Astrocyte of the hippocampus (primary cell): ENCODE data around the gene FDX1.

Experiments used
- DNase-seq: peaks from one replicate; pipeline ENCODE4 v3.0.0; 2011; ENCODE audit warnings: low read depth, low spot score

The FDX1 gene

DNA sequence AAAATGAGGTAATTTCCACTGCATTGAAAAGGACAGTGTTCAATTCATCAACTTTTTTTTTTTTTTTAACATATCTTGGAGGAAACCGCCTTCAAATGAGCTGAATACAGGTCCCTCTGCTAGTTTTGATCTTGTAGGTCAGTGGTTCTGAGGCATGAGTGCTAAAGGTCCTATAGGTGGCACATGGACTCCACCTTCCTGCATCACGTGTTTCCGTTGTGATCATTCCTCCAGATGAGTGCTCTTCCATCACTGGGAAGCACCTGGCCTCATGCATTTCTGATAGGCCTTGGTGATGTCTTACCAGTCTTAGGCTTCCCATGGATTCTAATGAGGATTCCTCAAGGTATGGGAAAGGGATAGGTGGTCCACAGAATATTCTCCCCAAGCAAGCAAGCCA lies 37.8 kb downstream of the FDX1 start:
- DNase-seq: no peak

DNA sequence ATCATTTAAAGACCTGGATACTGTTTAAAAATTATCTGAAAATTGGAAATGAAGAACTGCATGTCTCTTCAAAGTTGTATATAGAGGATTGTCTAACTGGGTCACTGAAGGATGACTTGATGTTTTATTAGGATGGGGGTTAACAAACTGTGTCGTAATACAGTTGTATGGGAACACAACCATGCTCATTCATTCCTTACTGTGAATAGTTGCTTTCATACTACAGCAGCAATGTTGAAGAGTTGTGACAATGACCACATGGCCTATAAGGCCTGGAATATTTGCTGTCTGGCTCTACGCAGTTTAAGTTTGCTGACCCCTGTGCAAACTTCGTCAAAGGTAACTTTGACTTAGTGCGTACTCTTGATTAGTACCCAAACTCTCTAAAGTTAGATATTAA lies 38.4 kb downstream of the FDX1 start:
- DNase-seq: no peak

DNA sequence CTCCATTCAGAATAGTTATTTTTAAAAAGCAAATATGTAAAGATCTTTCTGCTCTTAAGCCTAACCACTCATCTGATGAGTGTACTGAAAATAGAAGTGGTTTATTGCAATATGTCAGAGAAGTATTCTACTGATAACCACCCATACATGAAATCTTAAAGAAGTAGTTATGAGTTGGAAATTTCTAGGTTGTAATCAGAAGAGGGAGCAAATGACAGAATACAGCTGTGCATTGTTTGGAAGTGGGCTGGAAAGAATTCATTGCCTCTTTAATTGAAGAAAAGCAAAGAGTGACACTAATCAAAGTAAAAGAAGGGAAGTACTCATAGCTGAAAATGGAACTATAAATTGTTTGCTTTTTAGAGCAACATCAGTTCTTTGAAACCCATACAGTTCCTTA lies 39.4 kb downstream of the FDX1 start:
- no peak for DNase-seq

DNA sequence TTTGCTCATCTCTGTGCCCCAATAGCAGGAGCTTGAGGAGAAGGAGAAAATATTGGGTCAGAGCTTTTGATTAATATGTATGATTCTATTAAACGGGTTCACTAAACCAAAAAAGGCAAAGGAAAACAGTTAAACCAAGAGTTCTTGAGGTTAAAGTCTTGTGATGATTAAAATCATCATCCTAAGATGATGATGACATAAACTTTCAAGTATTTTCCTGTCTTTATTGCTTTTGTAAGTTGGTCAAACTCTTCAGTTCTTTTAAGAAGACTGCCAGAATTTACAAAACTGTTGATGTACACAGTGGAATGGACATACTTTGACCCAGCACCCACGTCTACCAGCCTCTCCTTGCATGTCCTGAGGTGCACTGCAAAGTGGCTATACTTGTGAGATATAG lies 41.0 kb downstream of the FDX1 start:
- DNase-seq: no peak

DNA sequence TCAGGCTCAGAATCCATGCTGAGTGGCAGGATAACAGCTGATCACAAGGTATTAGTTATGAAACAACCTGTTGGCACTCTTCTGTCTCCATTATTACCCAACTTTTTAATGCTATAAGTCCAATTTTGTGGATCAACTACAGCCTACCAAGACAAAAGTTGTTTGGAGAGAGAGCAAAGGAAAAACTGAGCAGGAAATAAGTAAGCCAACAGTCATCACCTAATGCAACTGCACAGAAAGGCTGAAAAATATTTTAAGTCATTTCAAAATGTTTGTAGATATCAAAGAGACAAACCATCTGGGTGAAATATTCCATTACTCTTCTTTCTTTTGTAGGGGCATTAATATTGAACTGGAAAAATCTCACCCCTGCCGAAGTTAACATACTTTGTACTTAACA lies 41.6 kb downstream of the FDX1 start:
- no peak for DNase-seq

DNA sequence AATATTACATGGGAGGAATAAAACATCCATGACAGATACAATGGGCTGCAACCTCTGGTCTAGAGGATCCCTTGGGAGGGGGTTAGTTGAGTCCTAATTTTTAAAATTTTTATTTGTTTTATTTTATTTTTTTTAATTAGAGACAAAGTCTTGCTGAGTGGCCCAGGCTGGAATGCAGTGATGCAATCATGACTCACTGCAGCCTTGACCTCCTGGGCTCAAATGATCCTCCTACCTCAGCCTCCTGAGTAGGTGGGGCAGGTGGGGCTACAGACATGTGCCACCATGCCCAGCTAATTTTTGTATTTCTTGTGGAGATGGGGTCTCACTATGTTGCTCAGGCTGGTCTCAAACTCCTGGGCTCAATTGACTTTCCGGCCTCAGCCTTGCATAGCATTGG lies 43.1 kb downstream of the FDX1 start:
- DNase-seq: no peak

DNA sequence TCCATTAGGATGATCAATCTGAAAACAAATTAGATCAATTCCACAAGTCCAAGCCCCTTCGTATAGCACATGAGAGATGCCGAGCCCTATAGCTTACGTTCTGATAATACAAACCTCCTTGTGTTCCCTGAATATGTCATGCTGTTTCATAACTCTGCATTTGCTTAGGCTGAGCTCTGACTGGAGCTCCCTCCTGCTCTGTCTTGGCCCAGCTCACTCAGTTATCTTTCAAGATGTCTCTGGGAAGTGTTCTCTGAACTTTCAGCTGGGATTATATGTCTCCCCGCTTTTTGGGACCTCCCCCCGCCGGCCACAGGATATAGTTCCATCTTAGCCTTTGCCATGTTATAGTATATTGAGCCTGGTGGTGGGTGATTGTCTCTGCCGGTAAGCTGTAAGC lies 44.0 kb downstream of the FDX1 start:
- DNase-seq: no peak

DNA sequence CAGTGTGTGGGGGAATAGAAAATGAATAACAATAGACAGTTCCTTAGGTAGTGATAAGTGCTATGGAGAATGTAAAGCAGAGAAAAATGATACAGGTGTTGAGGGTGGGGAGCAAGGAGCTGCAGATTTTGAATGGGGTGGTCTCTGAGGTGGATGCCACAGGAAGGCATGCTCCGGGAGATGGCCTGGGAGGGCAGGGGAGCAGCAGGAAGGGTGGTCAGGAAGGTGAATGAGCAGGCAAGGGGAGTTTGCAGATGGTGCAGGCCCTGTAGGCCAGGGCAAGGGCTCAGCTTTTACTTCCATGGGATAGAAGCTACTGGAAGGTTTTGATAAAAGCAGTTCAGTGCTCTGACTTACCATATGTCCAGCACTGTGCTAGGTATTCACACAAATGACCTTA lies 44.8 kb downstream of the FDX1 start:
- no peak for DNase-seq

DNA sequence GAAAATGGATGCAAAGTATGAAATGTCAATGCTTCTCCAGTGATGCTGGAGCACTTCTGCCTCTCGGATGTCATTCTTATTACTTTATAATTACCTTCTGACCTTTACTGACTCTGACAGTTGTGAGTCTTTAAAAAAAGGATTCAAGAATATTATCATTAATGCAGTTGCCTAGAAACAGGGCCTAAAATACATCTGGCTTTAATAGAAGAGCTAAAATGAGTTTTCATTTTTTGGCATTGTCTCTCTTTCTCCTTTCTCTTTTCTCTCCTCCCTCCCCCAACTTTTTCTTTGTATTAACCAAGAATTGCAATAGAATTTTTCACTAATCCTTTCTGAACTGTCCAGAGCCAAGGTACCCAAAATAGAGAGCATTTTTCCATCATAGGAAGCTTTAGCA lies 45.9 kb downstream of the FDX1 start:
- DNase-seq: no peak

DNA sequence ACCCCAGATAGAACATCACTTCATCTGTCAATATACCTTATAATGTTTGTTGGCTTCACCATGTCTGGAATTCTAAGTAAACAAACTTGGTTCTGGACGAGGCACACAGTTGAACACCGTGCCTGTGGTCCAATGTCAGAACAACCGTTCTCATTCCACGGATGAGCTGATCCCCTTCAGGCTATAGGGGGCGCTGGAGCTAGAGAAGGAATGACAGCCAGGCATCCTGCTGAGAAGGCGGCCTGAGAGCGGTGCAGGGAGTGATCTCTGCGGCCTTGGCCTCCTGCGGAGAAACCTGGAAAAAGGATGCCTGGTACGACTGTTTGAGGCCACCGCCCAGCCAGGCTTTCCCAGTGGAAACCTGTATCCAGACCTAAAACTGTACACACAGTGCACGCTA lies 48.7 kb downstream of the FDX1 start:
- no peak for DNase-seq

DNA sequence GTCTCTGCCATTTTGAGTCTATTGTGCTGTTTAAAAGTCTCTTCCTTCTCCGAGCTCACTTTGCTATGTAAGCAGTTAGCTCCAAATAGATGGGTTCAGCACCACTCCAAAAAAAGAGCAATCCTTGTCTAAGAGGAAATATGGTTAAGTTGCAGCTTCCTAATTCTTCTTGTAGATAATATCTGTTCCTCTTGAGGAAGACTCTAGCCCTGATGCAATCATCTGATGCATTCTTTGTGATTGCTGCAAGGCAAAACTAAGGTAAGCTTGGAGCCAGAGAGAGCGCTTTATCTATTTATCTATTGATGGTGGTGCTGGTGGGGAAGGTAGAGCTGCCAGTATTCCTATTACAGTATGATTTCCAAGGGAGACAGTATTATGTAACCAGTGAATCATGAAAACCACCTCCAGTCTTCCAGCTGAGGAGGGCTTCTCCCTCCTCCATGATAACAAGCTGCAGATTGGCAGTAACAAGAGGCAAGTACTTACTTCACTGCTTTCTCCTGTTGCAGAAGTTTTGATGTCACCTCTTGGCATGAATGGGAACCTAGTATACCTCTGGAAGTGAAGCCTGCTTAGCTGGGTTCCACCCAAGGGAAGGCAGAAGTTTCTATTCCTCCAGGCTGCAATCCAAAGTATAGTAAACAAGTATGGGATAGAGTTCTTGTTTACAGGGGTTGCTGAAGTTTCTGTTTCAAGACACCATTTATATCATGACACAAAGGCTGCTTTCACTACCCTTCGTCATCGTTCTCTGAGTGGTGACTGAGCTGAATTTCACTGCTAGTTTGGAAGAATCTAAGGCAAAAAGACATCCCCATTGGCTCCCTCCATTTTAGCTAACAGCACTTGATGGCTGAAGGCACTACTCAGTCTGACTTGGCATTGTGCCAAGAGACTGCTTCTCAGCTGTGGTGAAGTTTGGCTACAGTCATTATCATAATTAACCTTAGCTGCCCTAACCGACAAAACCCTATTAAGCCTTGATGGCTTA lies 49.7 kb downstream of the FDX1 start:
- peak; percentile 34 for DNase-seq

DNA sequence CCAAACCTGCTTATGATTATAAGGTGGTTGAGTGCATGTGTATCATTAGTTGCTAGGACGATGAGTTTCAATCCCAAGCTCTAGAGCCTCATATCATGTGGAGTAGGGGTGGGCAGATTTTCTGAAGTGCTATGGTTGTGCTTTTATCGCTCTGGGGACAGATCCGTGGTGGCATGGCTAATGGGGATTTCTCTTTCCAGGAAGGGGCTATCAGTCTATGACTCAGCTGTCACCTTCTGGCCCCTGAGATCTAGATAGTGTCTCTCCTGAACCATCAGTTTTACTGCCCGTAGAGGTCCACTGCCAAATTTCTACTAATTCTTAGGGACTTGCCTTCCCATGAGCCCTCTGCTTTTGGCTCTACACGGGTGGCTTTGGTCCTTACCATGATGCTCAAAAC lies 51.8 kb downstream of the FDX1 start:
- no peak for DNase-seq

DNA sequence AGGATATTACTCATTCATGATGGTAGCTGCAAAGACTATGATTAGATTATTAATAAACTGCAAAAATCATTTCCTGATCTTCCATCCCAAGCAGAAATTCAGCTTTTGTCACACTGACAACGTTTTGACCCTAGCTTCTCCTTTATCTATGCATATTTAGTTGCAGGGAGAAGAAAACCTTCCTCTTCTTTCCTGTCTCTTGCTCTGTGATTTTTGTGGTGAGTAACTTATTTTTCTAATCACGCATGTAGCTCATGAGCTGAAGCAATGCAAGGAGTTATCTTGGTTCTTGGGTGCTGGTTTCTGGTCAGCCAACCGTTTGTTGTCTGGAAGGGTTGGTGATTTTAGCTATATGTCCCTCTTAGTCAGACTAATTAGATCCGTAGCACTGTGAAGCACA lies 56.4 kb downstream of the FDX1 start:
- no peak for DNase-seq

DNA sequence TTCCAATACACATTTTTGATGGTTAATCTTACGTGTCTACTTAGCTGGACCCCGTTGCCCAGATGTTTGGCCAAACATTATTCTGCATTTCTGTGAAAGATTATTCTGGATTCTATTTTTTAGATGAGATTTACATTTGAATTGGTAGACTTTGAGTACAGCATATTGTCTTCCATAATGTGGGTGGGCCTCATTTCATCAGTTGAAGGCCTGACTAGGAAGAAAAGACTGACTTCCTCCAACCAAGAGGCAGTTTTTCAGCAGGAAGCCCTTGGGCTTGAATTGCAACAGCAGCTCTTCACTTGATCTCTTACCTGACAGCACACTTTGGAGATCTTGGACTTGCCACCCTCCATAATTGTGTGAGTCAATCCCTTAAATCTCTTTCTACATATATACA lies 58.7 kb downstream of the FDX1 start:
- no peak for DNase-seq

DNA sequence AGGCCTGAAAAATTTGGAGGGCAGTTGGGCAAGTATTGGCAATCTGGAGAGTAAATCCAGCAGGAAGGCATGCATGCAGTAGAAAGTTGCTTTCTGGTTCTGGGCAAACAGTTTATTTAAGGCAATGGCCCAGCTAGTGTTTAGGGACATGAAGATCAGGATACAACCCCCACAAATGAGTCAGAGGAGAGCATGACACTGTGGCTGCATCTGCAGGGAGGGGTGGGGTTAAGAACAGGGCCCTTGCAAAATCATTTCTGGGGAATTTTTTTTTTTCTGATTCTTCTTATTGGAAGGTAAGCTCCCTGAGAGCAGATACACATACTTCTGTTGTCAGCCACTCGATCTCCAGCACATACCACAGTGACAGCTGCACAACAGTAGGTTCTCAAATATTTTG lies 61.1 kb downstream of the FDX1 start:
- DNase-seq: no peak

DNA sequence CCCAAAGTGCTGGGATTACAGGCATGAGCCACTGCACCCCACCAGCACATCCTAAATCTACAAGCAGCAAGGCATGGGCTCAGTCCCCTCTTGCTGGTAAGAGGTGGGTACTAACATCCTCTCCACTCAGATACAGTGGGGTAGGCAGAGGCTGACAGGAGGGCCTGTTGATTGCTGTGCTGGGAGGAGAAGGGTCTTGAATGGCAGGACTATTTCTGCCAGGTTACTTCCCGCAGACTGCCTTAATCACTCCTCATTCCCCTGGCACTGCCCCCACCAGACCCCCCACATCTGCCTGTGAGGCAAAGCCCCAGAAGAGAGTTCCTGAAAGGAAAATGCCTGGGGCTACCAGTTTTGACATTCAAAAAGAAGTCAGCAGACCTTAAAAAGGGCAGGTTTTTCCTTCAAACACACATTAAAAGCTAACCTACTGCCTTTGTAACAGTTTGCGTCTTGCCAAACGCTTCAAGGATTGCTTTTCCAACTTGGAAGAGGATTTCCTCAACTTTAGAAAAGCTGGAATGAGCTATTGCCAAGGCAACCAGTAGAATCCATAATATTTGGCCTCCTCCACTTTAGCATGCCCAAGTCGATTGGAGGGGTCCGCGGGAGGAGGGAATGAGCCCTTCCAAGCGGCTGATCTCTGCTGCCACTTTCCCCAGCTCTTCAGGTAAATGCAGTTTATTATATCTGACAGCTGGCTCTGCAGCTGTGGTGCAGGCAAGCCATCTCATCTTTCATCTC lies 62.0 kb downstream of the FDX1 start:
- peak; percentile 17 for DNase-seq

DNA sequence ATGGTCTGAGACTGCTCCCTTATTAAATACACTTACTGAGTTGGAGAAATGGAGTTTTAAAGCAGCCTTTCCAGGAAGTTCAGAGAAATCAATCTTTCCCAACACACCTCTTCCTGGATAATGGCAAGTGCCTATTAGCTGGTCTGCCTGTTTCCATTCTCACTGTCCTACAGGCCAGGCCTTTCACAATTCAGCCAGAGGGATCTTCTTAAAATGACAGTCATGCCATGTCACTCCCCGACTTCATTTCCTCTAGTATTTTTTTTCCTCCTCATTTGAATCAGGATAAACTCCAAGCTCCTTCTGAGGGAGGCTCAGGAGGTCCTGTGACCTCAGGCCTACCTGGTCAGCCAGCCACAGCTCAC lies 62.6 kb downstream of the FDX1 start:
- DNase-seq: no peak

DNA sequence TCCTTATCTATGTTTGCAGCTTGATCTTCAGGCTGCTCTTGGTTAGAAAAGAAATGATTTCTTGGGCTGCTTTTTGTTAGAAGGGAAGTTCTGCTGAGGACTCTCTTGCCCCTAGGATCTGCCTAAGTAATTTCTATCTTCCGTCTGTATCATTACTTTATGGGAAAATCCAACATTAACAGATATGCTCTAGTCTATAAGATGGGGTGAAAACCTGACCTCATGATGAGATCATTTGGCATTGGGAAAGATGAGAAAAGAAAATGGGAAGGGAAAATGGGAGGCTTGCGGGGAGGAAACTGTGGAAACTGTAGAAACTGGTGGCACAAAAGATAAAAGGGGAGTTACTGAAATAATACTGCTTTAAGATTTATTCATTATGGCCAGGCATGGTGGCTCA lies 63.6 kb downstream of the FDX1 start:
- DNase-seq: no peak

DNA sequence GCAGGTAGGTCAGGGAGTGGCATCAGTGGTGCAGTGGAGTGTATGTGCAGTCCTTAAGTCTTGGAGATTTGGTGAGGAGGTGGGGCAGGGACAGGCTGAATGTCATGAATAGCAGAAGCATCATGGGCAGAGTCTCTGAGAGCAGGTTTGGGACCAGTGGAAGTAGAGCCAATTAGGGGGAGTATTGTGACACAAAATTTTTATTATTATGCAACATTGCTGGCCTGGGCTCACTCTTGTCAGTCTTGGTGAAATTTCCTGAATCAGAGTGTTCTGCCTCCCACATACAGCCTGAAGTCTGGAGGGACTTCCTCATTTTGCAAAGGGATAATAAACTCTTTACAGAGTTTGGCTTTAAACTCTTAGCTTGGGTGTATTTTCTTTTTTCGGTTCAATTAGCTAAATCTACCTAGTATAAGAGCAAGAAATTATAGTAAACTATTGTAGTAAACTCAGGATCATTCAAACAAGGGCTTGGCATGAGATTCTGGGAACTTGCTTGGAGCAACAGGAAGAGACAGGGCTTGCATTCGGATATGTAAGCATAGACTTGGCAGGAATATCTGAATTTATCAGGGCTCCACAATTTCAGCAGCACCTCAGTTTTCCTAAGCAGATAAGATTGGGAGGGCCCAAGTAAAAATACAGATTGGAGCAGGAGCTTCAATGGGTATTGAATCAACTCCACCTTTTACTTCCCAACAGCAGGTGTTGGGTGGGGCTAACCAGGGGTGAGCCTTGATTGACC lies 67.7 kb downstream of the FDX1 start:
- DNase-seq: no peak

DNA sequence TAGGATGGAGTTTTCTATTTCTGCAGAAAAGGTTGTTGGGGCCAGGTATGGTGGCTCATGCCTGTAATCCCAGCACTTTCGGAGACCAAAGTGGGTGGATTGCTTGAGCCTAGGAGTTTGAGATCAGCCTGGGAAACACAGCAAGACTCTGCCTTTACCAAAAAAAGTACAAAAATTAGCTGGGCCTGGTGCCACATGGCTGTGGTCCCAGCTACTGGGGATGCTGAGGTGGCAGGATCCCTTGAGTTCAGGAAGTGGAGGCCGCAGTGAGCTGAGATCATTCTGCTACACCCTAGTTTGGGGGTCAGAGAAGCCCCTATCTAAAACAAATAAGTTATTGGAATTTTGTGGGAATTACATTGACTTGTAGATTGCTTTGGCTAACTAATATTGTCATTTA lies 71.7 kb downstream of the FDX1 start:
- no peak for DNase-seq

DNA sequence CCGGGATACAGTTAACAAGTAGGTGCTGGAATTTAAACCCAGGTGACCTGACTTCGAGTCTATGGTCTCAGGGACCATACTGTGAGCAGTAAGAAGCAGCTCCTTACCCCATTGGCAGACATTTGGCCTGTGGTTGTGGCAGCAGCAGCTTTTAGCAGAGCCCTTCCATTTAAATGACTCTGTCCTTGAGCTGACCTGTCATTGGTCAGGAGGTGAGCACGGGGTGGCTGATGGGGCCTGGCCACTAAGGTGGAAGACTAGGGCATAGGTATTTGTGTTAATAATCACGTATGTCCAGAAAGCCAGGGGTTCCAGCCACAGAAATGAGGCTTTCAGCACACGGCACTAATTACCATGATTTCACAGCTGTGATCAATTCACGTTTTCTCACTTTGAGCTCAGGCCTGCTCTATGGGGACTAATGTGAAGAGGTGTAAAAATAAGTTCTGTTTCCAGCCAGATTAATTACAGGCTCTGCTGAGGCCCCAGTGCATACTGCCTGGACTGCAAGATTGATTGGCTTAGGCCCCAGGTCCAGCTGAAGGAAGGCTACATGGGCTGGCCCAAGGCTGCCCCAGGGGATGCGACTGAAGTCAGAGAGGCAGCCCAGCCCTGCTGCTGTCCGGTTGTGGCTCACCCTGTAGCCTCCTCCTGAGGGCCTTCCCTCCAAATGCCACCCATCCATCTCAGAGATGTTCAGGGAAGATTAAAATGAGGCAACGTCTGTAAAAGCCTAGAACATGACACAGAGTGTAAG lies 76.0 kb downstream of the FDX1 start:
- DNase-seq: no peak

DNA sequence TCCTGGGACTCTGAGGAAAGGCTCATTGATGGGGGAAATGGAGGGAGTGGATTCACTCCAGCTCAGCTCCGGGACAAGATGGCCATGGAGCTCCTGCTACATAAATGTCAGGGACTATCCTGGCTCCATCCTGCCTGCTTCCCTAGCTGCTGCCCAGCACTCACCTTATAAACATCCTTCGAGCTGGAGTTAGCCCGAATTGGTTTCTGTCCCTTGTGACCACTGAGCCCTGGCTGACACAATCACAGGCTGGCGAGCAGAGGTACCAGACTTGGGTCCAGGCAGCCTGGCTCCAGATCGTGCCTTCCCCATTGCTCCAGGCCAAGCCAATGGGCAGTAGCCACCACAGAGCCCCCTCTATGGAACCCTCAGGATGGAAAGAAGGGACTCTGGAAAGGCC lies 77.6 kb downstream of the FDX1 start:
- DNase-seq: no peak
